Measurements from ENCODE around the gene HYKK. TPM values are rescaled to one million over a fixed set of nuclear protein-coding genes. Genes with fewer than 3 reads are reported as not detected.

The HYKK gene
- total RNA-seq, 3 donors from 2014 or later (not counting 1 experiment from before 2014, with no cell fraction given): 0.32 TPM; not detected in 2

DNA sequence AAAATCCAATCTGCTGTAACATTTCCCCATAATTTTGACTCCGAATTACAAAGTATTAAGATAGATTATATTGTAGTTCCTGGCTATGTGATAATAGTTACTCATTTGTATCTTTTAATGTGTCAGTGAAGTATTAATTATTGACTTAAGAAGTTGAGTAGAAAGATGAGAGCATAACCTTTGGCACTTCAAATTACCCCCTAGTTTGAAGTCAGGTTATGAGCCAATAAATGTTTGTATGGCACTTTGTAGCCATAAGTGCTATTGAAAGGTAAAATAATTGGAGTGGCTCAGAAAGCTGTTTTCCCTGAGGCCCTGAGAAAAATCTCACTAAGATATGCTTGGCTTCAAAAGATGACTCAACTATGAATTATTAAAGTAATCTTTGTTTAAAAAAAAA lies 38.3 kb upstream of the HYKK start:
- no CpG with 5 or more reads among the region's 1 CpG for WGBS (ENCODE audit: insufficient coverage)
- intact Hi-C loops (cut with micrococcal nuclease): no loop called here
- DNase-seq (no peak), ATAC-seq (no peak)
- Mint-ChIP-seq H3K4me3 (no peak overlapping the region), H3K27ac (no peak overlapping the region), H3K36me3 (no peaks in the 10 kb centered on the region), H3K9me3 (no peaks in the 10 kb centered on the region), H3K27me3 (ENCODE audit: low read depth in 2 of 2) (no peaks in the 10 kb centered on the region), H3K4me1 (peaks cover 2 to 10% of the 10 kb centered on the region in 2 donors)
- Histone ChIP-seq H3K27ac (ENCODE audit: low read length) (no peak overlapping the region), H3K4me3 (ENCODE audit: low read length) (no peak overlapping the region), H3K36me3 (ENCODE audit: control insufficient read depth, insufficient read depth, low read length) (peaks cover 81% of the 10 kb centered on the region), H3K4me1 (ENCODE audit: control insufficient read depth, insufficient read depth, low read length) (no peaks in the 10 kb centered on the region), H3K27me3 (ENCODE audit: control insufficient read depth, insufficient read depth, low read length) (no peaks in the 10 kb centered on the region), H3K9me3 (ENCODE audit: control insufficient read depth, insufficient read depth, low read length) (no peaks in the 10 kb centered on the region)
- TF ChIP-seq, protein P1, sequence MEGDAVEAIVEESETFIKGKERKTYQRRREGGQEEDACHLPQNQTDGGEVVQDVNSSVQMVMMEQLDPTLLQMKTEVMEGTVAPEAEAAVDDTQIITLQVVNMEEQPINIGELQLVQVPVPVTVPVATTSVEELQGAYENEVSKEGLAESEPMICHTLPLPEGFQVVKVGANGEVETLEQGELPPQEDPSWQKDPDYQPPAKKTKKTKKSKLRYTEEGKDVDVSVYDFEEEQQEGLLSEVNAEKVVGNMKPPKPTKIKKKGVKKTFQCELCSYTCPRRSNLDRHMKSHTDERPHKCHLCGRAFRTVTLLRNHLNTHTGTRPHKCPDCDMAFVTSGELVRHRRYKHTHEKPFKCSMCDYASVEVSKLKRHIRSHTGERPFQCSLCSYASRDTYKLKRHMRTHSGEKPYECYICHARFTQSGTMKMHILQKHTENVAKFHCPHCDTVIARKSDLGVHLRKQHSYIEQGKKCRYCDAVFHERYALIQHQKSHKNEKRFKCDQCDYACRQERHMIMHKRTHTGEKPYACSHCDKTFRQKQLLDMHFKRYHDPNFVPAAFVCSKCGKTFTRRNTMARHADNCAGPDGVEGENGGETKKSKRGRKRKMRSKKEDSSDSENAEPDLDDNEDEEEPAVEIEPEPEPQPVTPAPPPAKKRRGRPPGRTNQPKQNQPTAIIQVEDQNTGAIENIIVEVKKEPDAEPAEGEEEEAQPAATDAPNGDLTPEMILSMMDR (IDR thresholded peaks at IDR 0.05): no peak

DNA sequence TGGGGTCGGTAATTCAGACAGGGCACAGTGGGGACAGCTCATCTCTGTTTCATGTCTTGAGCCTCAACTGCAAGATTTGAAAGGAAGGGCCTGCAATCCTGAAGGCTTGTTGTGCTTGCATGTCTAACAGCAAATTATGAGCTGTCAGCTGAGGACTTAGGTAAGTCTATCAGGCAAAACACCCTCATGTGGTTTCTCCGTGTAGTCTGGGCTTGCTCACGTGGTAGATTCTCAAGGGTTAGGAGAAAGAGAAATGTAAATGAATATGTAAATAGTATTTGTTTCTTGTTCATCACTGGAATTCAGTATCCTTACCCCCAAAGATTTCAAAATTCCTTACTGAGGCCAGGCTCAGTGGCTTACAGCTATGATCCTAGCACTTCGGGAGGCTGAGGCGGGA lies 30.1 kb upstream of the HYKK start:
- Mint-ChIP-seq H3K27me3 (ENCODE audit: low read depth in 2 of 2) (no peaks in the 10 kb centered on the region), H3K27ac (no peak overlapping the region), H3K36me3 (no peaks in the 10 kb centered on the region), H3K4me3 (no peak overlapping the region), H3K9me3 (no peaks in the 10 kb centered on the region), H3K4me1 (no peaks in the 10 kb centered on the region)
- Histone ChIP-seq H3K27me3 (ENCODE audit: control insufficient read depth, insufficient read depth, low read length) (no peaks in the 10 kb centered on the region), H3K4me3 (ENCODE audit: low read length) (no peak overlapping the region), H3K36me3 (ENCODE audit: control insufficient read depth, insufficient read depth, low read length) (peaks cover 75% of the 10 kb centered on the region), H3K9me3 (ENCODE audit: control insufficient read depth, insufficient read depth, low read length) (no peaks in the 10 kb centered on the region), H3K4me1 (ENCODE audit: control insufficient read depth, insufficient read depth, low read length) (no peaks in the 10 kb centered on the region), H3K27ac (ENCODE audit: low read length) (no peak overlapping the region)
- TF ChIP-seq, protein P1 (IDR thresholded peaks at IDR 0.05): no peak
- 79% methylated on average over 5 of the region's 5 CpGs for WGBS (ENCODE audit: insufficient coverage)
- intact Hi-C loops (cut with micrococcal nuclease): no loop called here
- ATAC-seq: no peak
- no peak for DNase-seq

DNA sequence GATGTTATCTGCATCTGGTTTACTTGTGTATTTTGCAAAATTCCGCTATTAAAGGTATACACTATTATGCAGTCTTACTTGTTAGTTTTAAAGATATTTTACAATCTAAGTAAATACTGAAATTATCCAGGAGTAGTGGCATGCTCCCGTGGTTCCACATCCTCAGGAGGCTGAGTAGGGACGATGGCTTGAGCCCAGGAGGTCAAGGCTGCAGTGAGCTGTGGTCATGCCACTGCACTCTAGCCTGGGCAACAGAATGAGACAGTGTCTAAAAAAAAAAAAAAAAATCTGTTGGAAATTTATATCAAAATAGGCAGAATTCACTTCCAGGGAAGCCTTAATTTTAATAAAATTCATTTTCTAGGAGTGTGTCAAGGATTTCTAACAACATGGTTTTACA lies 27.7 kb upstream of the HYKK start:
- Mint-ChIP-seq H3K4me1 (no peaks in the 10 kb centered on the region), H3K27me3 (ENCODE audit: low read depth in 2 of 2) (no peaks in the 10 kb centered on the region), H3K4me3 (no peak overlapping the region), H3K27ac (no peak overlapping the region), H3K36me3 (no peaks in the 10 kb centered on the region), H3K9me3 (no peaks in the 10 kb centered on the region)
- WGBS (ENCODE audit: insufficient coverage): 100% methylated on average over 2 of the region's 3 CpGs
- Histone ChIP-seq H3K4me1 (ENCODE audit: control insufficient read depth, insufficient read depth, low read length) (no peaks in the 10 kb centered on the region), H3K27ac (ENCODE audit: low read length) (no peak overlapping the region), H3K9me3 (ENCODE audit: control insufficient read depth, insufficient read depth, low read length) (no peaks in the 10 kb centered on the region), H3K36me3 (ENCODE audit: control insufficient read depth, insufficient read depth, low read length) (peaks cover 70% of the 10 kb centered on the region), H3K4me3 (ENCODE audit: low read length) (no peak overlapping the region), H3K27me3 (ENCODE audit: control insufficient read depth, insufficient read depth, low read length) (no peaks in the 10 kb centered on the region)
- TF ChIP-seq, protein P1 (IDR thresholded peaks at IDR 0.05): no peak
- intact Hi-C loops (cut with micrococcal nuclease): loop anchor here (10.0 kb wide), 1 partner anchor 175 kb away; no protein-coding TSS in a partner anchor
- no peak for DNase-seq
- no peak for ATAC-seq

DNA sequence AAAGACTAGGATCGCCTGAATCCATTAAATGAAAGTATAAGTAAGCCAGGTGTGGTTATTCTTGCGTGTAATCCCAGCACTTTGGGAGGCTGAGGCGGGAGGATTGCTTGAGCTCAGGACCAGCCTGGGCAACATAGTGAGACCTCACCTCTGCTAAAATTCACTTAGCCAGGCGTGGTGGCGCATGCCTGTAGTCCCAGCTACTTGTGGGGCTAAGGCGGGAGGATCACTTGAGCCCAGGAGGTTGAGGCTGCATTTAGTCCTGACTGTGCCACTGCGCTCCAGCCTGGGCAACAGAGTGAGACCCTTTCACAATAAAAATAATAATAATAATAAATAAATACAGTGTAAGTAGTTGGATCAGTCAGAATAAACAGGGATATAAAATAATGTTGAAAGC lies 25.5 kb upstream of the HYKK start:
- TF ChIP-seq, protein P1 (IDR thresholded peaks at IDR 0.05): no peak
- ATAC-seq (no peak), DNase-seq (no peak)
- H3K4me1 Mint-ChIP-seq: no peaks in the 10 kb centered on the region
- WGBS (ENCODE audit: insufficient coverage): 82% methylated on average over 6 of the region's 7 CpGs
- no peak overlapping the region for H3K4me3 ChIP-seq (ENCODE audit: low read length)
- no peaks in the 10 kb centered on the region for H3K27me3 ChIP-seq (ENCODE audit: control insufficient read depth, insufficient read depth, low read length)
- H3K27ac ChIP-seq (ENCODE audit: low read length): no peak overlapping the region
- no peaks in the 10 kb centered on the region for H3K4me1 ChIP-seq (ENCODE audit: control insufficient read depth, insufficient read depth, low read length)
- no peak overlapping the region for H3K4me3 Mint-ChIP-seq
- intact Hi-C loops (cut with micrococcal nuclease): loop anchor here (10.0 kb wide), 1 partner anchor 177 kb away; no protein-coding TSS in a partner anchor
- no peak overlapping the region for H3K27ac Mint-ChIP-seq
- no peaks in the 10 kb centered on the region for H3K27me3 Mint-ChIP-seq (ENCODE audit: low read depth in 2 of 2)
- no peaks in the 10 kb centered on the region for H3K9me3 ChIP-seq (ENCODE audit: control insufficient read depth, insufficient read depth, low read length)
- H3K9me3 Mint-ChIP-seq: no peaks in the 10 kb centered on the region
- H3K36me3 ChIP-seq (ENCODE audit: control insufficient read depth, insufficient read depth, low read length): peaks cover 70% of the 10 kb centered on the region
- peaks cover 12% of the 10 kb centered on the region for H3K36me3 Mint-ChIP-seq
